ENCODE data around the gene CTNNA3. TPM values are rescaled to one million over a fixed set of nuclear protein-coding genes. Genes with fewer than 3 reads are reported as not detected.
A peak's percentile ranks its signal among the peaks of the same experiment; 100 is the strongest.

The CTNNA3 gene
- total RNA-seq, 1 experiment from 2014 or later: not detected

DNA sequence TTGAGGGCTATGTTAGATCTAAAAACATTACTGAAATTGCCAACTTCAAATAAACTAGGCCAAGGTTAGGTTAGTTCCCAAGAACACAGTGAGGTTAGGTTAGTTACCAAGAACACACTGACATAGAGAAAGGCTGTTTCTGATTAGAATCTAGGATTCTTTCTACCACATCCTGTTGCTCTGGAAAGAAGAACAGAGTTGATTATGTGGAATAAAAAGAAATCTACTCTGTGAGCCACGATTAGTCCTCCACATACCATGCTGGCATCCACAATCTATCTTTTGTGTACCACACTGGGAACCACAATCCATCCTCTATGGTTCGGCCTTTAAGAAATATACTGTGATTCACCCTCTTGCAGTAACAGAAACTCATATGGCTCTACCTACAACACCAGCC lies 678.8 kb downstream of the CTNNA3 start:
- peak; percentile 30 for DNase-seq (ENCODE audit: low spot score)

DNA sequence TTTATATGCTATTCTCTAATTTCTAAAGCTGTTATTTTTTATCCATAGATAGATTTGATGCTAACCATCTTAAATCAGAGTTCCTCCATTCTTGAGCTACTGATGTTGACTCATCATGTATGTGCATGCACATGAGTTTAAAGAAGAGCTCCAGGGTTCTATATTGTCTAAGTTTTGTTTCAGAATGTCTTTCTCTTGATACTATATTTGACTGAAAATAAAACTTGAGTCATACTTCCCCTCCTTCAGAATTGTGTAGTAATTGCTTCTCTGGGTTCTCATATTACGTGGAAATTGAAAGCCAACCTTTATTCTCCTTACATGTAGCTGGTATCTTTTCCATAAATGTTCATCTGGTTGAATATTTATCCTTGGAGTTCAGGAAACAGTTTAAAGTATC lies 680.8 kb downstream of the CTNNA3 start:
- DNase-seq (ENCODE audit: low spot score): peak; percentile 19

DNA sequence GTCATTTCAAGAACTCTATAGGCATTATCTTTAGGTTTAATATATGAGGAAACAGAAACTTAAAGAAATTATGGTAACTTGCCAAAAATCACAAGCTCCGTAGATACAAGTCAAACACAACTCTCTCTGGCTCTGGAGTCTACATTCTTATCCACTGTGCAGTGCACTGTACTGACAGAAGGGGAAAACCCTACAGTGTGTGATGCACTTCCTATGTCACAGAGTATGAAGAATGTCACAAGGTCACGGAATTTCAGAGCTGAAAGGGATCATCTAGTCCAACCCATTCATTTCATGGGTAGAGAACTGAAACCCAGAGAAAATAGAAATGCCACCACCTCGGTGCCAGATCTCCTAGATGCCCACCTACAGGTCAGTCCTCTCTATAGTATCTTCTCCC lies 684.0 kb downstream of the CTNNA3 start:
- DNase-seq (ENCODE audit: low spot score): no peak

DNA sequence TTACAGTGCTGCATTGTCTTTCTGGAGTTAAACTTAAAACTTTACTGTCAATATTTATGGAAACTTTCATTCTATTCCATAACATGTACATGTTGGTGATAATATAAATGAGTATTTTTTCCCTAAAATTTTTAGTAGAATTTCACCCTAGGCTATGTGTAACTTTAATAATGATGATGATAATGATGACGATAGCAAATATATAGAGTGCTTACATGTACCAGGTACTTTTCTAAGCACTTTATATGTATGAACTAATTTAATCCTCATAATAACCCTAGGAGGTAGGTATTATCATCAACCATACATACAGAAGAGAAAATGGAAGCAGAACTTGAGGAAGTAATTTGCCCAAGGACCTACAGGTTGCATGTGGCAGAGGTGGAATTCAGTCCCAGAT lies 684.5 kb downstream of the CTNNA3 start:
- no peak for DNase-seq (ENCODE audit: low spot score)

DNA sequence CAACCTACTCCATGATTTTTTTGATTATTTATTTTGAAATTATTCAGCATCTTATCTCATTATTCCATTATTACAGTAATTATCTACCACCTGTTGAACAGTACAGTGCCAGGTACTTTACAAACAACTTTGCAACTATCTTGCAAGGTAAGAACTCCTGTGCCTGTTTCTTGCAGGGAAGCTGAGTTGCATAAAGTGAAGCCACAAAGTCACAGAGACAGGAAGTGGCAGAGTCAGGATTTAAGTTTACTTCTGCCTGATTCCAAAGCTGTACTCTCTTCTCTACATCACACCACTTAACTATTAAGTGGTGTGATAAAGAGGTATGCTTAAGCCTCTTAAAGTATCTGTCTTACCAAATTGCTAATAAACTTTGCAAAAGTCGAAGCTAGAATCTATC lies 690.0 kb downstream of the CTNNA3 start:
- no peak for DNase-seq (ENCODE audit: low spot score)

DNA sequence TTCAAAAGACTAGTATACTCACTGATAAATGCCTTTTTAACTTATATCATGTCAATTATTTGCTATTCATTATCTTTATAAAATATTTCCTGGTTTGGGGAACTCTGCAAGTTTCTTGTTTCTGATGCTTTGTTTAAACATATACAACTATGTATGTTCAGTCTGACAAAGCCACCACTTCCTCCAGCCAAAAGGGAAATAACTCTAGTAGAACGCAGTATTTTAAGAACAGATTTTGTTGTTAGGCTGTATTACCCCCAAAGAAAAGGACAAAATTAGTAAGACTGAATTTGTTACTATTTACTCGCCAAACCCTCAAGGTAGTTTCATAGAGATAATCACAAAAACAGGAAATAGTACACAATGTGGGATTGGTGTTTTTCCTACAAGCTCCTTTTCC lies 691.3 kb downstream of the CTNNA3 start:
- no peak for DNase-seq (ENCODE audit: low spot score)

DNA sequence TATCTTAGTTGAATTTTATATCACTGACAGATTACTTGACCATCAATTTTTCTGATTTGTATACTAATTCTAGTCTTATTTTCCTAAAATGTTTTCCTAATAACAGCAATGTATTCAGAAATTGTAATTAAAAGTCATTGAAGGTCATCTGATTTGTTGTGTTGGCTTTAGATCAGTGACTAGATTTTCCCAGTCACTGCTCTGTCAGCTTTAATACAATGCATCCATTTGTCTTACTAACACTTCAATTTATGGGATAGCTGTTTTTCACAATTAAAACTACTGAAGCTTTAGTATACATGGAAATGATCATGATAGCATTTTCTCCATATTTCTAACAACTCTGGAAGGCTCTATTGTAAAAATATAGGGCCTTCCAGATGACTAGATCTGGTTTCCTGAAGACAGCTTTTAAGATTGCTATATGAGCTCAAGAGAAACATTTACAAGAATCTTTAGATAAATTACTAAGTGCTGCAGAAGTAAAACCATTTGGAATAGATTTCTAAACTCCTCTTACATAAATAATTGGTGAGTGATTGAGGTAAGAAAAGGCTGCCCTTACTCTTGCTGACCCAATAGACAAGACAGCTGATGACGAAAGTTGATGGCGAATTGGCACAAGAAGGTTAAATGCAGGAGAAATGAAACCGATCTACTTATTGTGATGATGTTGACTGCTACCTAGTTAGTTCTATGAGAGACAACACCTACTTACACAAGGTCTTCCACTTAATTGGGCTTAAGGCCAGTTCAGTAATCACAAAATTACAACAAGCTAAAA lies 696.0 kb downstream of the CTNNA3 start:
- DNase-seq (ENCODE audit: low spot score): no peak

DNA sequence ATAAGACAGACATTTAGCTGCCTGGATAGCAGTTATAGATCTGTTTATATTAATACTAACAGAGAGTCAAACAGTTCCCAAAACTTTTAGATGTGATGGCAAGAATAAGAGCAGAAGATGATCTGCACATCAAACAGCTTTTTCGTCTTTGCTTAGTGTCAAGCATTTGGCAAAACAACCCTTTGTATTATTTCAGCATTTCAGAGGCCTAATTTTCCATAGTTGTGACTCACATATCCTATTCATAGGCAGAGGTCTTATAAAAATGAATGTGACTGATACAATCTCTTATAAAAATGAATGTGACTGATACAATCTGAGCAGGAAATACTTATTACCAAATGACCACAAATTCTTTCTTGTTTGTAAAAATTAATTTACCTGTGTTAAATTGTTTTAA lies 699.0 kb downstream of the CTNNA3 start:
- no peak for DNase-seq (ENCODE audit: low spot score)

DNA sequence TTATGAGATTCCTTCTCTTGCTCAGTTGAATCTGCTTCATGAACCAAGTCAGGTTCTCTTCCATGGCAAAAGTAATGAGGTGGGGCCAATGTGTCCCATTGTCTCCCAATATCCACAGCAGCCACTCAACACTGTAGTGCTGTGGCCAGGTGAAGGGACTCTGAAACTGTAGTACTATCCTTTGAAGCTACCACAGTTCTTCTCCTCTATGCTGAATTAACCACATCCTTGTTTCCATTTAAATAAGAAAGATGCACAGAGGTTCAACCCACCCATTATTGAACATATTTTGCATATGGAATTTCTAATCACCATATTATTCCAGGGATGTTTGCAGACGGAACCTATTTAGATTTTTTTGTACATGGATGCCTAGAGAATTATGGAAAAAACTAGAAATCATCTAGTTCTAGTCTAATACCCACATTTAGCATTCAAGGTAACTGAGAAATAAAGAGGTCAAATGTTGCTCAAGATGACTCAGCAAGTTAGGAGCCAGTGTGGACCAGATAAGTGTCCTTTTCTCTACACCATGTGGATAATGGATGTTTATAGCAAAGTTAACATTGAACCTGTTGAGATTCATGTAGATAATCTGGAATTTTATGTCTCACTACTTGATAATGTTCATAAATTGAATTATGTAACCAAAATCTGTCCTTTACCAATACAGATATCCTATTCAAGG lies 705.7 kb downstream of the CTNNA3 start:
- no peak for DNase-seq (ENCODE audit: low spot score)

DNA sequence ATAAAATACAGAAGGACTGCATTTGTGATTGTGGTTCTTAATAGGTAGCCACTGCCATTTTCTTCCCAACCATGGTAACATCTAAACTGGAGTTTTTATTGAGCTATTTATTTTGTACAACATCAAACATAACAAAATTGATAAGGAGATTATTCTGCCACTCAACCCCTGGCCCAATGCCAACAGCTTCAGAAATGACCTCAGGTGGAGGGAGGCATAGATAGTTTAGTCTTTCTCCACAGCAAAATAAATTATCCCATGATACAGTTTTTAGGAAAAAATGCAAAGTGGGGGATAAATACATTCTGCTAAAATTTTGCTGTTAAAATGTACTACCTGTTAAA lies 712.5 kb downstream of the CTNNA3 start:
- DNase-seq (ENCODE audit: low spot score): no peak

DNA sequence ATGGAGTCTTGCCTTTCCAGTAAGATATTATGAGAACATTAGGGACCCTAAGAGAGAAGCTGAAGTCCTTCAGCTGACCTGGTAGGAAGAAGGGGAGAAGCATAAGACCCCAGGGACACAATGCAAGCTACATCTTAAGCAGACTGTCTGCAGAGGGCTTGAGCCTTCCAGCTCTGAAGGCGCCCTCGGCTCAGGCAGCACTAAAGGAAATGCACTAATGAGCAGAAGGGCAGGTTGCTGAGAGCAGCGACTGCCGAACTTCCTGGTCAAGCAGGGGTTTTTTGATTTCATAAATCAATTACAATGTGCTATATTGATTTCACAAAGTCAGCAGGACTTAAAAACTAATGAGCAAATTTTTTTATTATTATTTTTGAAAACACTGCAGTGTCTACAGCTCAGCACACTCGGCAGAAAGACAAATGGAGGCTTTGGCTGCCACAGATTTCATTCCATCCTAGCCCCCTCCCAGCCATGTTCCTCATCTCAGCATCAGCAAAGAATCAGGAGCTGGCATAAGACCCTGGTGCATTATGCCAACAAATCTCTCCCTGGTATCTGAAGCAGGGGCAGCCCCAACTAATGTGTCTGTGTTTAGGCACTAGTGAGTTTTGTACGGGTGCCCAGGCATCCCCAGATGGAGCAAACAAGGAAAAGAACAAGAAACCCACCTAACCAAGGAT lies 713.1 kb downstream of the CTNNA3 start:
- DNase-seq (ENCODE audit: low spot score): no peak

DNA sequence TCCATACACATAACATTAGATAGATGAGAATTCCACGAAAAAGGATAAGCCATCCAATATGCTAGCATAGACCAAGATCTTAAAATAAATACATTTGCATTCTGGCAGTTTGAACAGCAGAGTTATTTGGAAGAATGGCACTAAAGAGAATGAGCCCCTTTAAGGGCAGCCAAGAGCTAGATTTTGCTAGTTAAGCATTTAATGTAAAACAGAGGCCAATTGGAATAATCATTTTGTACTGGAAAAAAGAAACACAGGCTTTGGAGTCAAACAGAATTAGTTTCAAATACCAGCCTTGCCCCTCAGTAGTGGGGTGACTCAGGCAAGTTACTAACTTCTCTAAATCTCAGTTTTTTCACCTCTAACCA lies 714.0 kb downstream of the CTNNA3 start:
- no peak for DNase-seq (ENCODE audit: low spot score)

DNA sequence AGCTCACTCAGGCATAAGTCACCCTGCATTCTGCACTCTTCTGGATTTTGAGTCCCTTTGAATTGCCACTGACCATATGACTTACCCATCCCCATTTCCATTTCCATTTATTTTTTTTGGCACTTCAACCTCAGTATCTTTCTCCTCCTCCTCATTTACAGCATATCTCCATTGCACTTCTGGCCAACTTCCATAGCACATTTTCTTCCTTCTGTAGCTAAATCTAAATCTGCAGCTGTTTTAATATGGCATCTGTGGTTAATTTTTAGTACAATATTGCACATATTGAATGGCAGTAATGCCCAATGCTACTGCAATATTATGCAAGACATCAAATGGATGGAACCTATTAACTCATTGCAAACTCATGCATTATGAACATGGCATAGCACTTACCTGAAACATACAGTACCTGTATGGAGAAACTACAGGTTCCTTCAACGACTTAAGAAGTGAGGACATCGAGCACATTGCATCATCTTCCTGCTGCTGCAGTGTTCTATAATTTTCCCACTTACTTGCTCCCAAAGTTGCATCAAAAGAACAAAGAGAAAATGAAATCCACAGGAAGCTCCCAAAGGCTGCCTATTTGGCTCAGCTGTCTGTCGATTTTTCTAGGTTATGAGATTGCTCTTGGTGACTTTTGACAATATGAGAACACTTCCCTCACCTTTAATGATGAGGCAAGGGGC lies 714.5 kb downstream of the CTNNA3 start:
- DNase-seq (ENCODE audit: low spot score): no peak

DNA sequence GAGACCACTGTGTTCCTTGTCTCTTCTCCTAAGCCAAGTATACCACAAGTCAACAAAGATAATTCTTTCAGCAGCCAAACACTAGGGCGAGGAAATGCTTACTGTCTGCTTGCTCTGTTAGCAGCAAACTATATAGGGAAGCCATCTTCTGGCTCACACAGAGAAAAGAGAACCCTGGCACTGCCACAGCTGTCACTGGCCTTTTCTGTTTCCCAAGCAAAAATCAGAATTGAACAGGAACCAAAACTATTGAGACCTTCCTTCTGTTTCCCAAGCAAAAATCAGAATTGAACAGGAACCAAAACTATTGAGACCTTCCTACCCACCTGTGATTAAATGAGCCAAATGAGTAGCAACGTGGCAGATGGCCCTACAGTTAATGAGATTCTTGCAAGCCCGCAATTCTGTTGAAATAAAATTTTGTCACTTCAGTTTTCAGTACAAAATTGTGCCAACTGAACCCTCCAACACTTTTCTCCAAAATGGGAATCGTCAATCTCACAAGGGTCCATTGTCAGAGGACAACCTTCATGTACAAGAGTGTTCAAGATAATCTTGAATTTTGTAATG lies 715.7 kb downstream of the CTNNA3 start:
- no peak for DNase-seq (ENCODE audit: low spot score)

DNA sequence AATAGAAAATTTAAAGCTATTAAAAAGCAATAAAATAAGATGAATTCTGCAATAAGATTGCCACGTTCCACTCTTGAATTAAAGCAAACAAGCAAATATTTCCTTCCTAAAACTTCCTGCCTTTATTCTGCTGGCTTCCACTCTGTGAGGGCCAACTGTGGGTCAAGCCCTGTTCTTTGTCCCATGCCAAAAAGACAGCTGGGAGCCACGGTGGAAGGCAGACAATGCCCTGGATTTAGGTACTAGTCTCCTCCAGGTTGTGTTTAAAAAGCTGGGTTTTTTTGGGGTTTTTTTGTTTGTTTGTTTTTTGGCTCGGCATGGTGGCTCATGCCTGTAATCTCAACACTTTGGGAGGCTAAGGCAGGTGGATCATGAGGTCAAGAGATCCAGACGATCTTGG lies 731.0 kb downstream of the CTNNA3 start:
- DNase-seq (ENCODE audit: low spot score): no peak

DNA sequence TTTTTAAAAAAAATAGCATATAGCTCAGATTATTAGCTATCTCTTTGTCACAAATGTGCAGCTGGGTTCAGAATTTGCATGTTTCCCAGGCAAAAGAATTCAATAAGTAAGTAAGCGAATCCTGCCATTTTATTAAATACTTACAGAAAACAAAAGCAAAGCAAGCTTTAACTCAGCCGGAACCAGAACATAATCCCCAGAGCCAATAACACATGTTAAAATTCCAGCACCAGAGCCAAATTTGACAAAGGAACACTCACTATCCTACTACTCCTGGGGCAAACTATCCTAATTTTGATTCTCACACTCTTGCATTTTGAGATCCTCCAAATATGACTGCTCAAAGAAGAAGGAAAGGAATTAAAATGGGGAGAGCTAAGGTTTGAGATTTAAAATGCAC lies 737.5 kb downstream of the CTNNA3 start:
- DNase-seq (ENCODE audit: low spot score): no peak

DNA sequence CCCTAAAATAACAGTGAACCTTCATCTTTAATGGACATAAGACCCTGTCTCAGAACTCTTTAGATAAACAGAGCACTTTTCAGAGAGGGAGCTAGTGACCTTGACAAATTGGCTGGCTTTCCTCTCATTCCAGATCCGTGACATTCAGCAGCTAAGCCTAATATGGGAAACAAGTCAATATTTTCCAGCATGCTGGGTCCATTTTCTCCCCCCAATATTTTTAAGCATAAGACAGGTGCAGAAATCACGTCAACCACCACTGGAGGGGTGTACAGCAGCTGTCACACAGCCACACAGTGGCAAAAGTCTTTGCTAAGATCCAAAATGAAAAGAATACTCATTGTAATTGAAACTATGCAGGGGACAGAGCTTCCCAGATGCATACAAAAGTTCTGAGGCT lies 744.1 kb downstream of the CTNNA3 start:
- DNase-seq (ENCODE audit: low spot score): no peak

DNA sequence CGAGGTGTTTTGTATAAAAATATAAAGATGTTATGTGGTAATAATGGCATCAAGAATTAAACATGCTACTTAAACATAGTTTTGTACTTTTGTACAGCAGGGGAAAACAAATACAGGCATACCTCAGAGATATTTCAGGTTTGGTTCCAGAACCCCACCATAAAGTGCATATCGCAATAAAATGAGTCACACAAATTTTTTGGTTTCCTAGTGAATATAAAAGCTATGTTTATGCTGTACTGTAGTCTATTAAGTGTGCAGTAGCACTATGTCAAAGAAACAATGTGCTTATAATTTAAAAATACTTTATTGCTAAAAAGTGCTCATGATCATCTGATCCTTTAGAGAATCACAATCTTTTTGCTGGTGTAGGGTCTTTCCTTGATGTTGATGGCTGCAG lies 752.4 kb downstream of the CTNNA3 start:
- no peak for DNase-seq (ENCODE audit: low spot score)

DNA sequence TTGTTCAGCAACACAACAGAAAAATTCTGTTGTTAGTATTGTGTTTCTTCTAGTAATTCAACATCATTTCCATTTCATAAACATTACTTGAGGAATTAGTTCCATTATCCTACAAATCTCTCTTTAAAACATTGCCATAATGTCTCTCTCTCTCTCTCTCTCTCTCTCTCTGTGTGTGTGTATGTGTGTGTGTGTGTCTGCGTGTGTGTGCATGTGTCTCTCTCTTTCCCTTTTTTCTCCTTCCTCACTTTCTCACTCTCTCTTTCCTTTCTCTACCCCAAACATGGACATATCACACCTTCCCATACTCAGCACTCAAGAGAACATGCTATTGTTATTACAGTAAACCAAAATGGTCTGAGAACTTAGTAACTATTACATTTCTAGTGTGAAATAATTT lies 753.6 kb downstream of the CTNNA3 start:
- no peak for DNase-seq (ENCODE audit: low spot score)

DNA sequence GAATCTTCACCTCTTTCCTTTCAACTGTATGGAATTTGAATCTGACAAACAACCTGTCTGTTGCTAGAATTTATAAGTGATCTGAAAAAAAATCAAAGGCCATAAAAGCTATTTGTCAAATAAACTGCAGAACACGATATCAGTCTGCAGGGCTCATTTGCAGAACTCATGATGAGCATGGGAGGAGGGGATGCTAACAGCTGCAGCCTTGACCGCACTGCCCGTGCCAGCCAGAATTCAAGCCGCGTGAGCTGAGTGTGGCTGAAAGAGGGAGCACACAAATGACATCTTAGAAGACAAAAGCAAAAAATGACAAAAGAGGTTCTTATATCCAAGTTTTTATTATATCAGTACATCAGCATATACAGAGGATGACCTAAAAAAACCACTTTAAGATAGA lies 754.5 kb downstream of the CTNNA3 start:
- DNase-seq (ENCODE audit: low spot score): no peak

DNA sequence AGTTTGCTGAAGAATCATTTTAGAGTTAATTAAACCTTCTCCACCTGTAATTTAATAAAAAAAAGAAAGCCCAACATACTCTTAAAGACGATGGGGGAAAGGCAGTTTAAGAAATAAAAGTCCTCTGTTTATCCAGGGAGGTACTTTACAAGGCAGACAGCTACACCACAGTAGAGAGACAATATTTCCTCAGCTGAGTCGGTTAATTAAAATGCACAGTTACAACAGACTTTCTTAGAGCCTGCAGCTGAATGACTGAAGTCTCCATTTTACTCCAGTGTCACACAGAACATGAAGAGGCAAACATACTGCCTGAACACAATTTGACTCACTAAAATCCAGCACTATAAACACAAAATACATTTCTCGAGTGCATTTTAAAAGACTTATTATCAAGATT lies 755.0 kb downstream of the CTNNA3 start:
- no peak for DNase-seq (ENCODE audit: low spot score)

DNA sequence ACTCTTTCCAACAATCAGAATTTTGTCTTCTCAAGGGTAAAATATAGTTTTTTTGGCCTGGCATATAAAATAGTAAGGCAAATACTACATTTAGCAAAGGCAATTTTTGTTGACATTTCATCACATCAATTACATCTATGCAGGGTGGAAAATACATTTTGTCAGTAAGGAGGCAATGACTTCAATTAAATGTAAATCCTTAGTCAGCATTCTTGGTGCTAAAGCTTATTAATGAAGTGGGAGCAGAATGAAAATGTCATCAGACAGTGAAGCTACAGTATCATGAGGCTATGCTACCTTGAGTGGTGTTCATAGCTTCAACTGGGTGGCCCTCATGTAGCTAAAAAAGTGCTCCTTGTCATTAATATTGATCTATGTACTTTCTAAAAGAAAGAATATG lies 761.3 kb downstream of the CTNNA3 start:
- no peak for DNase-seq (ENCODE audit: low spot score)
